ENCODE measurements around the gene CCL17. TPM values are rescaled to one million over a fixed set of nuclear protein-coding genes. Genes with fewer than 3 reads are reported as not detected.
"Not testable (repeated sequence)": the region's sequence is repeated elsewhere in the genome, so short reads cannot be mapped to it uniquely, and the experiment has no call there.

Gene CCL17
- total RNA-seq, 1 experiment from 2014 or later: 14.2 TPM

GRCh38 chr16:57395026-57395425, 9.5 kb upstream of the CCL17 start:
- DNase-seq (ENCODE audit: low spot score): no peak

DNA sequence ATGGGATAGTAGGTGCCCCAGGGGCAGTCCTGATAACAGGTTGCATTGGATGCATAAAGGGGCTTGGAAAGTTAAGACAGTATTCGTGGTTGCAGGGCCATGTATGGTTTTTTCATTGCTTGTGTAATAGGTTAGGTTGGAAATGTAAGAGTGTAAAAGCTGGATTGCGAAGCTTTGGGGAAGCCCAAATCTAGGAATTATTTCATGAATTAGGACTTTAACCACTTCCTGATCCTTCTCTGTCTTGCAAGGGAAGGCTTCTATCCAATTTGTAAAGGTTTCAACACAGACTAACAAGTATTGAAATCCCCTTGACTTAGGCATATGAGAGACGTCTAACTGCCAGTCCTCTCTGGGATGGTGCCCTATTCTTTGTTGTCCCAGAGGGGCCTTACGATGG, 7.8 kb upstream of the CCL17 start:
- DNase-seq (ENCODE audit: low spot score): no peak

GRCh38 chr16:57397493-57397892, 7.1 kb upstream of the CCL17 start:
- DNase-seq (ENCODE audit: low spot score): not testable (repeated sequence)

DNA sequence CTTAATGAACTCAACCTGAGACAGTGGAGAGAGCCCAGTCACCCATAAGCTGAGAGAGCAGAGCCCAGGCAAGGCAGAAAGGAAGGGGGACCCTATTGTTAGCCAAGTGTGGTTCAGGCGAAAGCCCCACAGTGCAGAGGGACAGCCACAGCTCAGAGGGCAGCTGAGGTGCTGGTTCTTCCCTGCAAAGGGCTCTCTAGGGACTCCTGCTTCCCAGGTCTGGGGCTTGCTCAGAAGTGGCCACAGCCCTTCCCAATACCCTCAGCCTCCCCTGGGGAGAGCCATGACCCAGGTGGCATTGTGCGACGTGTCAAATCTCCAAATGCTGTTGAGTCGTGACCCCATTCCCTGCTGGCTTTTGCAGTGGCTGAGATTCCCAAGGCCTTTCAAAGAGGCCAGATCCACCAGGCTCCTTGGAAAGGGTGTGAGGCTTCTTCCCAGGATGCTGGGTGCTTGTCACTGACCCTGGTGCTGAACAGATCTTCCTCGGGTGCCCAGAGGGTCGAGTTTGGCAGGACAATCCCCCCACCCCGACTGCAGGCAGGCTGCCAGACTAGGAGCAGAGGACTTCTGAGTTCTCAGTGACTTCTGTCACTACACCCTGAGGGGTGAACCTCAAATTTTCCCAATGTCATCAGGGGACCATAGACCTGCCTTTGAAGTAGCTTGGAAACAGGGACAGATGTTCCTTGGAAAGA, 2.5 kb upstream of the CCL17 start:
- no peak for DNase-seq (ENCODE audit: low spot score)

DNA sequence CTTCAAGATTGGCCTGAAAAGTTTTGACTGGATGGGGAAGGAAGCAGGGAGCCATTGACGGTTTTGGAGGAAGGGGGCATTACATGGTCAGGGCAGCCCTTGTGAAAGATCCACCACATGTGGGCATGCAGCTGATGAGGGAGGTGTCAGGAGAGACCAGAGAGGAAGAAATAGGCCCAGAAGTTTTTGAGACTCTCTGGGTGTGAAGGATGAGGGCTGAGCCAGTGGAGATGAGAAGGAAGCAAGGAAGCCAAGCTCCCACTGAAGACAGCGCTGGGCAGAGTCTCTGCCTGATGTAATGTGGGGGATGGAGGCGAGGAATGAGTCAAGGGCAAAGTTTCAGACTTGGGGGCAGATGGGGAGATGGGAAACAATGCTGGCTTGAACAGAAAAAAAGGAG, 530 bp downstream of the CCL17 start:
- DNase-seq (ENCODE audit: low spot score): no peak

- DNase-seq (ENCODE audit: low spot score): no peak
Observed at GRCh38 chr16:57406881-57407280, 2.3 kb downstream of the CCL17 start.

DNA sequence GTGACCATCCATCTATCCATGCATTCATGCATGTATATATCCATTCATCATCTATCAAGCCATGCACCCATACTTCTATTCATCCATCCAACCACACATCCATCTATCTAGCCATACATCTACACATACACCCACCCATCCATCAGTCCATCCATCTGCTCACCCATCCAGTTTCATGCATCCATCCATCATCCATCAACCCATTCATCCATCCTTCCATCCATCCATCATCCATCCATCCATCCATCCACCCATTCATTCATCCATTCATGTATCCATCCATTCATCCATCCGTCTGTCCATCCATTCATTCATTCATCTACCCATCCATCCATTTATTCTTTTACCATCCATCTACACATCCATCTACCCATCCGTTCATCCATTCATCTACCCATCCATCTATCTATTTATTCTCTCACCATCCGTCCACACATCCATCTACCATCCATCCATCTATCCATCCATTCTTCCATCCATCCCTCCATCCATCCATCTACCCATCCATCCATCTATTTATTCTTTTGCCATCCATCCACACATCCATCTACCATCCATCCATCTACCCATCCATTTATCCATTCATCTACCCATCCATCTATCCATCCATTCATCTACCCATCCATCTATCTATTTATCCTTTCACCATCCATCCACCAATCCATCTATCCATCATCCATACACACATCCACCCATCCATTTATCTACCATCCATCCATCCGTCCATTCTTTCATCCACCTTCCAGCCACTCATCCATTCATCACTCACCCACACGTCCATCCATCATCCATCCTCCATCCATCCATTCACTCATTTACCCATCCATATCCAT, 3.2 kb downstream of the CCL17 start:
- DNase-seq (ENCODE audit: low spot score): no peak

DNA sequence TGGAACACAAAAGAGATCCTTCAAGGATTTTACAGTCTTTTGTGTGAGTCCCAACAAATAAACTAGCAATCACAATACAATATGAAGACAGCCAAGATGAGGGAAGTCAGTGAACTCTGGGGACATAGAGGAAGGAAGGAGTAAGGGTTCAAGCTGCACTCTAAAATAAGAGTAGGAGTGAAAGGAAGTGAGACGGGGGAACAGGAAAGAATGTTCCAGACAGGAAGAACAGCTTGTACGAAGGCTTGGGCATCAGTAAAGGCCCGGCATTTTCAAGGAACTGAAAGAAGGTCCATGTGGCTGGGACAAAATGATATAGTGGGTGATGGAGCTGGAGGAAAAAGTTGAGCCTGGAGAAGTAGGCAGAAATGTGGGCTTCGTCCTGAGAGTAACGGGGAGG, 4.5 kb downstream of the CCL17 start:
- no peak for DNase-seq (ENCODE audit: low spot score)

GRCh38 chr16:57409870-57410587, 5.5 kb downstream of the CCL17 start:
- DNase-seq (ENCODE audit: low spot score): no peak

- no peak for DNase-seq (ENCODE audit: low spot score)
Observed at GRCh38 chr16:57411362-57411976, 6.9 kb downstream of the CCL17 start.

- DNase-seq (ENCODE audit: low spot score): no peak
Observed at GRCh38 chr16:57412584-57412983, 8.0 kb downstream of the CCL17 start.

GRCh38 chr16:57413301-57413730, 8.7 kb downstream of the CCL17 start:
- DNase-seq (ENCODE audit: low spot score): no peak

DNA sequence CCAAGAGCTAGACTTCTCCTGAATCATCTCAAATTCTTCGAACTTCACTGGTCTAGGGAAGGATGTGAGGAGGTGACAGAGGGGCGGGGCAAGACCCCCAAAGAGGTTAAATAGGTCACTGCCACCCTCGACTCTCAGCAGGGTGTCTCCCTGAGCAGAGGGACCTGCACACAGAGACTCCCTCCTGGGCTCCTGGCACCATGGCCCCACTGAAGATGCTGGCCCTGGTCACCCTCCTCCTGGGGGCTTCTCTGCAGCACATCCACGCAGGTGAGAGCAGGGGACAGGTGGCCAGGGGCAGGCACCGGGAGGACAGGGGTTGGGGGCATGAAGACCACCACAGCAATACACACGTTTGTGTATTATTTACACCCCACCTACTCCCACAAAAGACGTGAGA, 9.2 kb downstream of the CCL17 start:
- no peak for DNase-seq (ENCODE audit: low spot score)

DNA sequence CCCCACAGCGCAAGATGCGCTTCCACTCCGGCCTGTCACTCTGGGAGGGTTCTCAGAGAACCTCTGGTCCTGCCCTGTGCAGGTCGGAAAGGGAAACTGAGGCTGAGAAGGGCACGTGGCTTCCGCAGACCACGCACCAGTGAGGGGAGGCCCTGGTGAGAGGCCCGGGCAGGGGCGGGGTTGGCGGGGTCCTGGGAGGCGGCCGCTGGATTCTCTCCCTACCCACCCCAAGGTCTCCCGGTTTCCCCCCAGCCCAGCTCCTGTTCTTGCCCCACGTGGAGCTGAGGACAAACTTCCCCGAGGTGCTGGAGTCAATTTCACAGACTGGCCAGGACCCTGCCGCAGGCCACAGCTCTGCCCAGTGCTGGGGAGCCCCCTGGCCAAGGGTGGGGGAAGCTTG, 11.5 kb downstream of the CCL17 start:
- no peak for DNase-seq (ENCODE audit: low spot score)

DNA sequence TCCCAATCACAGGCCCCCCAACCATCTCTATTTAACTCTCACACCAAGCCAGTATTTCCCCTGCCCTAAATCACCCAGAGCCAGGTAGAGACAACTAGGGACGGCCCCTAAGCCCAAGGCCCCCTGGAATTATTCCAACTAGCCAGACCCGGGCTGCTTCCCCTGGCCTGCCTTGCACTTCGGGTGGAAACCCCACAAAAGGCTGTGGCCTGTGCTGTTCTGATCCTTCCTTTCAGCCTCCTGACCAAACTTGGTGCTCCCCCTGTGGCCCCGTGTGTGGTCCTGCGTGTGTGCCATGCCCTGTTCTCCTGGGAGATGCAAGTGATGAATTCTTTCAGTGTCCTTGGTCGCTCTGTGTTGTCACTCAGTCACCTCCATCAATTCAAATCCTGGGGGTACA, 14.9 kb downstream of the CCL17 start:
- no peak for DNase-seq (ENCODE audit: low spot score)

- DNase-seq (ENCODE audit: low spot score): peak; percentile 59
Observed at GRCh38 chr16:57422026-57422944, 17.7 kb downstream of the CCL17 start.

GRCh38 chr16:57423152-57423551, 18.6 kb downstream of the CCL17 start:
- DNase-seq (ENCODE audit: low spot score): no peak

GRCh38 chr16:57424583-57424982, 20.0 kb downstream of the CCL17 start:
- DNase-seq (ENCODE audit: low spot score): no peak

DNA sequence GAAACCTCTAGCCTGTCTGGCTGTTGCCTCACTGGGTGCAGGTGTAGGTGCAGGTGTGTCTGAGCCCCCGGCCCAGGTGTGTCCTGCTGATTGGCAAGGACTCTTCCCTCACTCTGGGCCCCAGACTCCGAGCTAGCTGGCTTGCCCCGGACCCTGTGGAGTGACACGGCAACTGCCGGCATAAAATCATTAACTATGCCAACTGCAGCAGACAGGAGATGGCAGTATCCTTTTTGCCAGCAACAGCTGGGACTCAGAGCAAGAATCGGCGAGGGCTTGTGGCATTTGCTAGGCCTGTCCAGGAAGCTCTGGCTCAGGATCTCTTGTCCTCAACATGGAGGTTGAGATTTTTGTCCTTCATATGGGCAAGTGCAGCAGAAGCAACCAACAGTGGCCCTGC, 21.8 kb downstream of the CCL17 start:
- no peak for DNase-seq (ENCODE audit: low spot score)

GRCh38 chr16:57427307-57427706, 22.7 kb downstream of the CCL17 start:
- no peak for DNase-seq (ENCODE audit: low spot score)

DNA sequence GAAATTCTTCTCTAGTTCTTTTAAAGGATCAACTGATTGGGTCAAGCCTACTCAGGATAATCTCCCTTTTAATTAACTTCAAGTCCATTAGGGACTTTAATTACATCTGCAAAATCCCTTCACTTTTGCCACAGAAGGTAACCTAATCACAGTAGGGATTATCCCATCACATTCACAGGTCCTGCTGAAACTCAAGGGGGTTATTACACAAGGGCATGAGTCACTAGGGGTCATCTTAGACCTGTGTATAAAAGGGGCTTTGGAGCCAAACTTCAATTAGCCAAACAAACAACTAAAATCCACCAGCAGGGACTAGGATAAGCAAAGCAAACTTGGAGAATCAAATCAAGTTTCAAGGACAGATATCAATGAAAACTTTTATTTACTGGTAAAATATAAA, 23.3 kb downstream of the CCL17 start:
- no peak for DNase-seq (ENCODE audit: low spot score)
